ENCODE data around the gene PPEF2. TPM values are rescaled to one million over a fixed set of nuclear protein-coding genes. Genes with fewer than 3 reads are reported as not detected.
"Not testable (repeated sequence)": the region's sequence is repeated elsewhere in the genome, so short reads cannot be mapped to it uniquely, and the experiment has no call there.

Gene PPEF2
- total RNA-seq, 1 donor, result not detected

GRCh38 chr4:75935628-75936027, 33.4 kb upstream of the PPEF2 start:
- DNase-seq (ENCODE audit: low read depth), result no peak
- no peak for TF ChIP-seq CTCF (IDR thresholded peaks at IDR 0.05; ENCODE audit: insufficient read depth, low read length)
- no peak overlapping the region for H3K4me3 ChIP-seq (ENCODE audit: low read depth, low read length)

GRCh38 chr4:75930152-75930551, 27.9 kb upstream of the PPEF2 start:
- no peak for DNase-seq (ENCODE audit: low read depth)
- no peak for TF ChIP-seq CTCF (IDR thresholded peaks at IDR 0.05; ENCODE audit: insufficient read depth, low read length)
- H3K4me3 ChIP-seq (ENCODE audit: low read depth, low read length), result no peak overlapping the region

- not testable (repeated sequence) for DNase-seq (ENCODE audit: low read depth)
Observed at GRCh38 chr4:75924916-75925315, 22.7 kb upstream of the PPEF2 start.

GRCh38 chr4:75924309-75924827, 22.1 kb upstream of the PPEF2 start:
- DNase-seq (ENCODE audit: low read depth), result no peak
- TF ChIP-seq CTCF (IDR thresholded peaks at IDR 0.05; ENCODE audit: insufficient read depth, low read length), result no peak

More at GRCh38 chr4:75924916-75925315, 22.7 kb upstream of the PPEF2 start:
- H3K4me3 ChIP-seq (ENCODE audit: low read depth, low read length), result not testable (repeated sequence)

GRCh38 chr4:75922588-75922987, 20.3 kb upstream of the PPEF2 start:
- no peak for DNase-seq (ENCODE audit: low read depth)
- TF ChIP-seq CTCF (IDR thresholded peaks at IDR 0.05; ENCODE audit: insufficient read depth, low read length), result no peak
- H3K4me3 ChIP-seq (ENCODE audit: low read depth, low read length), result no peak overlapping the region

More at GRCh38 chr4:75924309-75924827, 22.1 kb upstream of the PPEF2 start:
- H3K4me3 ChIP-seq (ENCODE audit: low read depth, low read length), result no peak overlapping the region

- DNase-seq (ENCODE audit: low read depth), result no peak
- H3K4me3 ChIP-seq (ENCODE audit: low read depth, low read length), result no peak overlapping the region
Observed at GRCh38 chr4:75921910-75922309, 19.7 kb upstream of the PPEF2 start.

GRCh38 chr4:75920327-75920726, 18.1 kb upstream of the PPEF2 start:
- no peak for DNase-seq (ENCODE audit: low read depth)
- no peak overlapping the region for H3K4me3 ChIP-seq (ENCODE audit: low read depth, low read length)
- no peak for TF ChIP-seq CTCF (IDR thresholded peaks at IDR 0.05; ENCODE audit: insufficient read depth, low read length)

More at GRCh38 chr4:75921910-75922309, 19.7 kb upstream of the PPEF2 start:
- no peak for TF ChIP-seq CTCF (IDR thresholded peaks at IDR 0.05; ENCODE audit: insufficient read depth, low read length)
